GM23338 (cell line): ENCODE measurements around the gene MRPL52. TPM values are rescaled to one million over a fixed set of nuclear protein-coding genes. Genes with fewer than 3 reads are reported as not detected.

Experiments
- ATAC-seq: fragments of 200-7000 bp; cut with Tn5 transposase; 3 replicates; pipeline ENCODE4 v1.9.1; 2020
- DNase-seq: peaks from one replicate; pipeline ENCODE4 v3.0.0-alpha.2; 2015; ENCODE audit warnings: low spot score
- H2AFZ ChIP-seq: fragments of 200-600 bp; sonication (generic); 2 replicates; pipeline ENCODE4 v1.8.0; 2016; ENCODE audit warnings: antibody characterized with exemption, mild to moderate bottlenecking, moderate library complexity
- H3F3A ChIP-seq: fragments of 200-600 bp; sonication (generic); replicated peaks from 2 replicates; pipeline ENCODE4 v1.8.0; 2017; ENCODE audit warnings: antibody characterized with exemption, mixed run types, low read depth
- H3K27ac ChIP-seq: fragments of 200-600 bp; sonication (generic); 2 replicates; pipeline ENCODE4 v1.6.1; 2016; ENCODE audit warnings: low read depth
- H3K27me3 ChIP-seq: fragments of 200-600 bp; sonication (generic); 2 replicates; pipeline ENCODE4 v1.8.0; 2016; ENCODE audit warnings: mild to moderate bottlenecking, mixed run types, moderate library complexity; ENCODE audit not compliant: insufficient read depth
- H3K36me3 ChIP-seq: fragments of 200-600 bp; sonication (generic); 2 replicates; pipeline ENCODE4 v1.8.0; 2016; ENCODE audit warnings: mild to moderate bottlenecking; ENCODE audit not compliant: insufficient read depth
- H3K4me1 ChIP-seq: fragments of 200-600 bp; sonication (generic); 2 replicates; pipeline ENCODE4 v1.8.0; 2016; ENCODE audit warnings: mild to moderate bottlenecking, moderate library complexity; ENCODE audit not compliant: insufficient read depth
- H3K4me2 ChIP-seq: fragments of 200-600 bp; sonication (generic); 2 replicates; pipeline ENCODE4 v1.7.1; 2017; ENCODE audit warnings: mixed run types
- H3K4me3 ChIP-seq: fragments of 200-600 bp; sonication (generic); 2 replicates; pipeline ENCODE4 v1.6.1; 2016; ENCODE audit warnings: mixed run types
- H3K79me2 ChIP-seq: fragments of 200-600 bp; sonication (generic); replicated peaks from 2 replicates; pipeline ENCODE4 v1.8.0; 2017; ENCODE audit warnings: mild to moderate bottlenecking; ENCODE audit not compliant: insufficient read depth
- H3K9me2 ChIP-seq: fragments of 200-600 bp; sonication (generic); 2 replicates; pipeline ENCODE4 v1.8.0; 2017; ENCODE audit not compliant: insufficient read depth
- H4K20me1 ChIP-seq: fragments of 200-600 bp; sonication (generic); replicated peaks from 2 replicates; pipeline ENCODE4 v1.8.0; 2017; ENCODE audit warnings: mild to moderate bottlenecking; ENCODE audit not compliant: insufficient read depth
- H3K27ac Mint-ChIP-seq: 2 replicates; pipeline ENCODE4 v1.8.0; 2020; ENCODE audit warnings: inconsistent platforms, mild to moderate bottlenecking, moderate library complexity, mixed read lengths
- H3K27me3 Mint-ChIP-seq: 3 replicates; pipeline ENCODE4 v1.8.0; 2022; ENCODE audit warnings: low read depth, mild to moderate bottlenecking, moderate library complexity, mixed read lengths, inconsistent platforms; ENCODE audit not compliant: insufficient read depth, poor library complexity
- H3K36me3 Mint-ChIP-seq: 3 replicates; pipeline ENCODE4 v1.8.0; 2021; ENCODE audit warnings: low read depth, mild to moderate bottlenecking, inconsistent platforms, moderate library complexity, mixed read lengths
- H3K4me1 Mint-ChIP-seq: 3 replicates; pipeline ENCODE4 v1.8.0; 2020; ENCODE audit warnings: mild to moderate bottlenecking, inconsistent platforms, mixed read lengths
- H3K4me3 Mint-ChIP-seq: 3 replicates; pipeline ENCODE4 v1.8.0; 2021; ENCODE audit warnings: moderate library complexity, mild to moderate bottlenecking, inconsistent platforms, mixed read lengths
- H3K9me3 Mint-ChIP-seq: 3 replicates; pipeline ENCODE4 v1.8.0; 2020; ENCODE audit warnings: moderate library complexity, mild to moderate bottlenecking, inconsistent platforms, mixed read lengths
- ETS1 ChIP-seq: IDR thresholded peaks from 2 replicates; pipeline ENCODE4 v1.6.1; 2016; ENCODE audit warnings: antibody characterized with exemption
- EZH2phosphoT487 ChIP-seq: fragments of 200-600 bp; sonication (generic); IDR thresholded peaks from one replicate; pipeline ENCODE4 v1.8.1; 2018; ENCODE audit warnings: antibody characterized with exemption; ENCODE audit not compliant: unreplicated experiment
- NANOG ChIP-seq: IDR thresholded peaks from 2 replicates; pipeline ENCODE4 v1.6.1; 2016; ENCODE audit warnings: antibody characterized with exemption, borderline replicate concordance
- STAT1 ChIP-seq: IDR thresholded peaks from one replicate; pipeline ENCODE4 v1.6.1; 2016; ENCODE audit warnings: antibody characterized with exemption; ENCODE audit not compliant: unreplicated experiment
- ZNF114 ChIP-seq: fragments of 250-450 bp; sonication (Bioruptor Pico); IDR thresholded peaks from 2 replicates; pipeline ENCODE4 v1.5.0; 2020; ENCODE audit warnings: mild to moderate bottlenecking, moderate library complexity
- ZNF331 ChIP-seq: fragments of 250-450 bp; sonication (Bioruptor Pico); IDR thresholded peaks from 2 replicates; pipeline ENCODE4 v1.5.0; 2020; ENCODE audit warnings: low read depth, mild to moderate bottlenecking, moderate library complexity
- ZNF462 ChIP-seq: fragments of 250-450 bp; sonication (Bioruptor Pico); IDR thresholded peaks from 2 replicates; pipeline ENCODE4 v1.5.0; 2020; ENCODE audit warnings: mild to moderate bottlenecking, moderate library complexity
- polyA plus RNA-seq: library from polyadenylated mRNA; unstranded; fragments of >200 nt; fragmentation: Nextera tagmentation; extraction: Ambion mirVana; gene quantifications from 2 replicates; pipeline ENCODE4 v1.2.1, GENCODE V29; 2016
- total RNA-seq: library from RNA; depleted of rRNA; stranded (reverse); fragments of >200 nt; shearing (Covaris generic); gene quantifications from 2 replicates; pipeline ENCODE4 v1.2.3, GENCODE V29; 2014
- TF ChIP-seq, protein P1 (sequence below): IDR thresholded peaks from one replicate; pipeline ENCODE4 v1.6.1; 2018; ENCODE audit warnings: antibody characterized with exemption; ENCODE audit not compliant: unreplicated experiment

Gene MRPL52
- total and polyA plus RNA-seq, 2 experiments from 2014 or later, result 131 to 617 TPM

DNA sequence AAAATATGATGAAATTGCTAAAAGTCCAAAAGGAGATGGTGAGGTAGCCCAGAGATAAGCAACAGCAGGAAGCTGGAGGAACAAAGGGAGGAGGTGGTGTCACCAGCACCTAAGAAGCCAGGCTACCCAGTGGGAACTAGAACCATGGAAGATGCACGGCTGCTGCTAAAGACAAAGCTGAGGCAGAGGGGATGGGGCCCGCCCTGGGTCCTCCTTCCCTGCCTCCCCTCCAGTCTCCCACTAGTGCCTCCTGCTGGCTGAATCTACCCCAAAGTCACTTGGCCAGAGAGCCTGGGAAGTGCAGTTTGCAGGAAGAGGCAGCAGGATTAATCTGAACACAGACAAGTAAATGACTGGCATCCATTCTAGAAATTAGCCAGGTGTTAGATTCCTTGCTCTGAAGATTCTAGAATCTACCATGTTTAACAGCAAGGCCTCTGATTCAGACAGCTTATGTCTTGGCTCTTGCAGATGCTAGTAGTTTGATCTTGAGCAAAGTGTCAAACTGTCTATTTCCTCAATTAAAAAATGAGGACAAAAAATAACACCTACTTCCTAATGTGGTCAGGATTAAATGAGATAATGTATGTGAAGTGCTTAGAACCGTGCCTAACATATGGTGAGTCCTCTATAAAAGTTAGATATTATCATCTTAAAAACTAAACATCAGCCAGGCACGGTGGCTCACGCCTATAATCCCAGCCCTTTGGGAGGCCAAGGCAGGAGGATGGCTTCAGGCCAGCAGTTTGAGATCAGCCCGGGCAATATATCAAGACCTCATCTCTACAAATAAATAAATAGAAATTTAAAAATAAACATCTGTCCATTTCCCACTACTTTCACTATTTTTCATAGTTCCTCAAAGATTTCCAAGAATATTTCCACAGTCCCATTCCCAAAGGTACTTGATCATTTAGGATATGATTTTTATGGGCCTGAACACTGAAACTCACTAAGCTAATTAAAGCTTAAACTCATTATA, 36.0 kb downstream of the MRPL52 start (continued):
- no peak for TF ChIP-seq ZNF462 (CRISPR knock-in tag)
- no peak for TF ChIP-seq STAT1
- TF ChIP-seq EZH2phosphoT487, result no peak
- no peak for TF ChIP-seq NANOG

DNA sequence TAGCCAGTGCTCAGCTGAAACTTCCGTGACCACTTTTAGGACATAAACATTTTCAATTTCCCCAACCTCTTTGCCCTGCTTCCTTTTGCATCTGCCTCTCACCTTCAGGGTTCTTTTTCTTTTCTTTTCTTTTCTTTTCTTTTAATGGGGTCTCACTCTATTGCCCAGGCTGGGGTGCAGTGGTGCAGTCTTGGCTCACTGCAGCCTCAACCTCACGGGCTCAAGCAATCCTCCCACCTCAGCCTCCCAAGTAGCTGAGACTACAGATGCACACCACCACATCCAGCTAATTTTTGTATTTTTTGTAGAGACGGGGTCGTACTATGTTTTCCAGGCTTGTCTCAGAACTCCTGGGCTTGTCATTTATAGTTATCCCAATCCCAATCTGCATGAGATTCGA, 37.2 kb downstream of the MRPL52 start:
- no peaks in the 10 kb centered on the region for H3K79me2 ChIP-seq
- no peak overlapping the region for H3K27ac Mint-ChIP-seq
- H3K36me3 Mint-ChIP-seq, result no peaks in the 10 kb centered on the region
- H4K20me1 ChIP-seq, result no peaks in the 10 kb centered on the region
- H3K27ac ChIP-seq, result no peak overlapping the region
- peaks cover 8% of the 10 kb centered on the region for H3K27me3 Mint-ChIP-seq
- no peaks in the 10 kb centered on the region for H3K27me3 ChIP-seq
- H3F3A ChIP-seq, result peaks cover 7% of the 10 kb centered on the region; the same call in 1 of the 2 replicates
- H3K4me3 Mint-ChIP-seq, result no peak overlapping the region
- H3K4me2 ChIP-seq, result no peak overlapping the region
- no peak overlapping the region for H2AFZ ChIP-seq
- H3K36me3 ChIP-seq, result no peaks in the 10 kb centered on the region
- no peaks in the 10 kb centered on the region; the same call in 2 of the 3 replicates for H3K9me3 Mint-ChIP-seq
- no peak for ATAC-seq
- peaks cover 14% of the 10 kb centered on the region; the same call in 1 of the 2 replicates for H3K4me1 ChIP-seq
- no peak overlapping the region for H3K4me3 ChIP-seq
- no peaks in the 10 kb centered on the region for H3K9me2 ChIP-seq
- peaks cover 8% of the 10 kb centered on the region for H3K4me1 Mint-ChIP-seq
- no peak for DNase-seq
- no peak for TF ChIP-seq ZNF331 (CRISPR knock-in tag)
- TF ChIP-seq ZNF114, result no peak
- no peak for TF ChIP-seq ETS1
- TF ChIP-seq, protein P1, sequence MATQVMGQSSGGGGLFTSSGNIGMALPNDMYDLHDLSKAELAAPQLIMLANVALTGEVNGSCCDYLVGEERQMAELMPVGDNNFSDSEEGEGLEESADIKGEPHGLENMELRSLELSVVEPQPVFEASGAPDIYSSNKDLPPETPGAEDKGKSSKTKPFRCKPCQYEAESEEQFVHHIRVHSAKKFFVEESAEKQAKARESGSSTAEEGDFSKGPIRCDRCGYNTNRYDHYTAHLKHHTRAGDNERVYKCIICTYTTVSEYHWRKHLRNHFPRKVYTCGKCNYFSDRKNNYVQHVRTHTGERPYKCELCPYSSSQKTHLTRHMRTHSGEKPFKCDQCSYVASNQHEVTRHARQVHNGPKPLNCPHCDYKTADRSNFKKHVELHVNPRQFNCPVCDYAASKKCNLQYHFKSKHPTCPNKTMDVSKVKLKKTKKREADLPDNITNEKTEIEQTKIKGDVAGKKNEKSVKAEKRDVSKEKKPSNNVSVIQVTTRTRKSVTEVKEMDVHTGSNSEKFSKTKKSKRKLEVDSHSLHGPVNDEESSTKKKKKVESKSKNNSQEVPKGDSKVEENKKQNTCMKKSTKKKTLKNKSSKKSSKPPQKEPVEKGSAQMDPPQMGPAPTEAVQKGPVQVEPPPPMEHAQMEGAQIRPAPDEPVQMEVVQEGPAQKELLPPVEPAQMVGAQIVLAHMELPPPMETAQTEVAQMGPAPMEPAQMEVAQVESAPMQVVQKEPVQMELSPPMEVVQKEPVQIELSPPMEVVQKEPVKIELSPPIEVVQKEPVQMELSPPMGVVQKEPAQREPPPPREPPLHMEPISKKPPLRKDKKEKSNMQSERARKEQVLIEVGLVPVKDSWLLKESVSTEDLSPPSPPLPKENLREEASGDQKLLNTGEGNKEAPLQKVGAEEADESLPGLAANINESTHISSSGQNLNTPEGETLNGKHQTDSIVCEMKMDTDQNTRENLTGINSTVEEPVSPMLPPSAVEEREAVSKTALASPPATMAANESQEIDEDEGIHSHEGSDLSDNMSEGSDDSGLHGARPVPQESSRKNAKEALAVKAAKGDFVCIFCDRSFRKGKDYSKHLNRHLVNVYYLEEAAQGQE, result no peak
